ENCODE data around the gene PKMYT1. TPM values are rescaled to one million over a fixed set of nuclear protein-coding genes. Genes with fewer than 3 reads are reported as not detected.
"Not testable (repeated sequence)": the region's sequence is repeated elsewhere in the genome, so short reads cannot be mapped to it uniquely, and the experiment has no call there.

Gene PKMYT1
- polyA plus RNA-seq, 1 experiment: 1.2 TPM

DNA sequence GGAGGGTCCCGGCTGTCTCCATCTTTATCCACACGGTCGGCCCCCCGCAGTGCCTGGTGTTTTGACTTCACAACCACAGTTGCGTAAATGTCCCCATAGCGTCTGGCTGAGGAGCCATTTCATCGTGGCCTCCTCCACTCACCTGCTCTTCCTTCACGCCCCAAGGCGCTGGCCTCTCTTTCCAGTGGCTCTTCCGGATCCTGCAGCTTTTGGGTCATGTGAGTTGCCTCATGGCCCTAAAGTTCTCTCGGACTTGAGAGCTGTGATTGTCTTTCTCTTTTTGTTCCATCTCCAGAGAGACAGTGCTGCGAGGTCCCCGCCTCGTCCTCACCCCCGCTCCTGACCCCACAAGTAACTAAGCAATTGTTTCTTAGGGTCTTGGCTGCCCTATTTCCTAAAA lies 45.8 kb downstream of the PKMYT1 start:
- Histone ChIP-seq H3K4me3 (ENCODE audit: low read depth, low read length) (no peak overlapping the region), H3K27ac (ENCODE audit: low read depth, low read length) (no peak overlapping the region), H3K27me3 (ENCODE audit: control insufficient read depth, insufficient read depth, low read length) (no peaks in the 10 kb centered on the region), H3K9me3 (ENCODE audit: control insufficient read depth, insufficient read depth, low read length) (no peaks in the 10 kb centered on the region; the same call in 1 of the 2 replicates)
- ChIA-PET CTCF (interaction anchor here (1.4 kb wide), 1 partner anchor 7 kb away, joined by 3 read pairs; no protein-coding TSS in a partner anchor), POLR2A (no interaction called here)
- no peak for DNase-seq (ENCODE audit: low read depth, low spot score)
- TF ChIP-seq, protein P1, sequence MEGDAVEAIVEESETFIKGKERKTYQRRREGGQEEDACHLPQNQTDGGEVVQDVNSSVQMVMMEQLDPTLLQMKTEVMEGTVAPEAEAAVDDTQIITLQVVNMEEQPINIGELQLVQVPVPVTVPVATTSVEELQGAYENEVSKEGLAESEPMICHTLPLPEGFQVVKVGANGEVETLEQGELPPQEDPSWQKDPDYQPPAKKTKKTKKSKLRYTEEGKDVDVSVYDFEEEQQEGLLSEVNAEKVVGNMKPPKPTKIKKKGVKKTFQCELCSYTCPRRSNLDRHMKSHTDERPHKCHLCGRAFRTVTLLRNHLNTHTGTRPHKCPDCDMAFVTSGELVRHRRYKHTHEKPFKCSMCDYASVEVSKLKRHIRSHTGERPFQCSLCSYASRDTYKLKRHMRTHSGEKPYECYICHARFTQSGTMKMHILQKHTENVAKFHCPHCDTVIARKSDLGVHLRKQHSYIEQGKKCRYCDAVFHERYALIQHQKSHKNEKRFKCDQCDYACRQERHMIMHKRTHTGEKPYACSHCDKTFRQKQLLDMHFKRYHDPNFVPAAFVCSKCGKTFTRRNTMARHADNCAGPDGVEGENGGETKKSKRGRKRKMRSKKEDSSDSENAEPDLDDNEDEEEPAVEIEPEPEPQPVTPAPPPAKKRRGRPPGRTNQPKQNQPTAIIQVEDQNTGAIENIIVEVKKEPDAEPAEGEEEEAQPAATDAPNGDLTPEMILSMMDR (IDR thresholded peaks at IDR 0.05; ENCODE audit: low read depth, low read length): no peak

DNA sequence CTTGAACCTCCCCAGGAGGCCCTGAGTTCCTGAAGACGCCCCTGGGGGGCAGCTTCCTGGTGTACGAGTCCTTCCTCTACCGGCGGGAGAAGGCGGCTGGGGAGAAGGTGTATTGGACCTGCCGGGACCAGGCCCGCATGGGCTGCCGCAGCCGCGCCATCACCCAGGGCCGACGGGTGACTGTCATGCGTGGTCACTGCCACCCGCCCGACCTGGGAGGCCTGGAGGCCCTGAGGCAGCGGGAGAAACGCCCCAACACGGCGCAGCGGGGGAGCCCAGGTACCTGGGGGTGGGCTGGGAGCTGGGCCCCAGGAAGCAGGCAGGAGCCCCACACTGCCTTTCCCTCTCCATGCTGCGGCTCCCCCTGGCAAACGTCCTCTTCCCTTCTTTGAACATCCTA lies 46.5 kb downstream of the PKMYT1 start:
- ChIA-PET POLR2A (no interaction called here), CTCF (no interaction called here)
- Histone ChIP-seq H3K4me3 (ENCODE audit: low read depth, low read length) (no peak overlapping the region), H3K27ac (ENCODE audit: low read depth, low read length) (no peak overlapping the region), H3K27me3 (ENCODE audit: control insufficient read depth, insufficient read depth, low read length) (no peaks in the 10 kb centered on the region), H3K9me3 (ENCODE audit: control insufficient read depth, insufficient read depth, low read length) (no peaks in the 10 kb centered on the region; the same call in 1 of the 2 replicates)
- TF ChIP-seq, protein P1 (IDR thresholded peaks at IDR 0.05; ENCODE audit: low read depth, low read length): no peak
- no peak for DNase-seq (ENCODE audit: low read depth, low spot score)

DNA sequence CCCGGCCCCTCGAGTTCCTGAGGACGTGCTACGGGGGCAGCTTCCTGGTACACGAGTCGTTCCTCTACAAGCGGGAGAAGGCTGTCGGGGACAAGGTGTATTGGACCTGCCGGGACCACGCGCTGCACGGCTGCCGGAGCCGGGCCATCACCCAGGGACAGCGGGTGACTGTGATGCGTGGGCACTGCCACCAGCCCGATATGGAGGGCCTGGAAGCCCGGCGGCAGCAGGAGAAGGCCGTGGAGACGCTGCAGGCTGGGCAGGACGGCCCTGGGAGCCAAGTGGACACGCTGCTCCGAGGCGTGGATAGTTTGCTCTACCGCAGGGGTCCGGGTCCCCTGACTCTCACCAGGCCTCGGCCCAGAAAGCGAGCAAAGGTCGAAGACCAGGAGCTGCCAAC lies 47.1 kb downstream of the PKMYT1 start:
- DNase-seq (ENCODE audit: low read depth, low spot score): no peak
- Histone ChIP-seq H3K27ac (ENCODE audit: low read depth, low read length) (no peak overlapping the region), H3K4me3 (ENCODE audit: low read depth, low read length) (no peak overlapping the region), H3K9me3 (ENCODE audit: control insufficient read depth, insufficient read depth, low read length) (no peaks in the 10 kb centered on the region; the same call in 1 of the 2 replicates), H3K27me3 (ENCODE audit: control insufficient read depth, insufficient read depth, low read length) (no peaks in the 10 kb centered on the region)
- ChIA-PET POLR2A (no interaction called here), CTCF (no interaction called here)
- TF ChIP-seq, protein P1 (IDR thresholded peaks at IDR 0.05; ENCODE audit: low read depth, low read length): no peak

DNA sequence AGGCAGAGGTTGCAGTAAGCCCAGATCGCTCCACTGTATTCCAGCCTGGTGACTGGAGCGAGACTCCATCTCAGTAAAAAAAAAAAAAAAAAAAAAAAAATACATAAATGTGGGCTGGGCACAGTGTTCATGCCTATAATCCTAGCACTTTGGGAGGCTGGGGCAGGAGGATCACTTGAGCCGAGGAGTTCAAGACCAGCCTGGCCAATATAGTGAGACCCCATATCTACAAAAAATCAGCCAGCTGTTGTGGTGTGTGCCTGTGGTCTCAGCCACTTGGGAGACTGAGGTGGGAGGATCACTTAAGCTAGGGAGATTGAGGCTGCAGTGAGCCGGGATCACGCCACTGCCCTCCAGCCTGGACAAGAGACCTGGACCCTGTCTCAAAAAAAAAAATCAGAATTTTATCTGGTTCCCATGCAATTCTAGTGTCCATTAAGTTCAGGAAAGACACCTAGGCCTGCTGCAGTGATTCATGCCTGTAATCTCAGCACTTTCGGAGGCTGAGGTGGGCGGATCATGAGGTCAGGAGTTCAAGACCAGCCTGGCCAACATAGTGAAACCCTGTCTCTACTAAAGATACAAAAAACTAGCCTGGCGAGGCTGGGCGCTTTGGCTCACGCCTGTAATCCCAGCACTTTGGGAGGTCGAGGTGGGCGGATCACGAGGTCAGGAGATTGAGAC lies 48.9 kb downstream of the PKMYT1 start:
- DNase-seq (ENCODE audit: low read depth, low spot score); H3K27me3 ChIP-seq (ENCODE audit: control insufficient read depth, insufficient read depth, low read length); H3K27ac ChIP-seq (ENCODE audit: low read depth, low read length); H3K4me3 ChIP-seq (ENCODE audit: low read depth, low read length); H3K9me3 ChIP-seq (ENCODE audit: control insufficient read depth, insufficient read depth, low read length): not testable (repeated sequence)
- ChIA-PET POLR2A (interaction anchor here (0.7 kb wide), 1 partner anchor 242 kb away, joined by 9 read pairs; no protein-coding TSS in a partner anchor), CTCF (interaction anchor here (1.4 kb wide), 1 partner anchor 11 kb away, joined by 7 read pairs; no protein-coding TSS in a partner anchor)

DNA sequence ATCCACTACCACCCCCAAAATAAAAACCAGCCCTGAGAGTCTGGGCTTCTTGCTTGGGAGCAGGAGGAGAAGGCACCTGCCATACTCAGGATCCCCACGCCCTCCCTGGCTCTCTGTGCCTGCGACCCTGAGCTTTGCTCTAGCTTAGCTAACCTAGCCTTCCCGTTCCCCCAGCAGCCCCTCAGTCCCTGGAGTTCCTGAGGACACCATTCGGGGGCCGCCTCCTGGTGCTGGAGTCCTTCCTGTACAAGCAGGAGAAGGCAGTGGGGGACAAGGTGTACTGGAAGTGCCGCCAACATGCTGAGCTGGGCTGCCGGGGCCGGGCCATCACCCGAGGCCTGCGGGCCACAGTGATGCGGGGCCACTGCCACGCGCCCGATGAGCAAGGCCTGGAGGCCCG lies 50.0 kb downstream of the PKMYT1 start:
- Histone ChIP-seq H3K4me3 (ENCODE audit: low read depth, low read length) (no peak overlapping the region), H3K9me3 (ENCODE audit: control insufficient read depth, insufficient read depth, low read length) (peaks cover 3% of the 10 kb centered on the region; the same call in 1 of the 2 replicates), H3K27ac (ENCODE audit: low read depth, low read length) (no peak overlapping the region), H3K27me3 (ENCODE audit: control insufficient read depth, insufficient read depth, low read length) (no peaks in the 10 kb centered on the region)
- ChIA-PET CTCF (no interaction called here), POLR2A (no interaction called here)
- TF ChIP-seq, protein P1 (IDR thresholded peaks at IDR 0.05; ENCODE audit: low read depth, low read length): no peak
- no peak for DNase-seq (ENCODE audit: low read depth, low spot score)

All from AG04450 (cell line).